BJ (cell line): ENCODE results near the gene SLC26A8. TPM values are rescaled to one million over a fixed set of nuclear protein-coding genes. Genes with fewer than 3 reads are reported as not detected.
"Not testable (repeated sequence)": the region's sequence is repeated elsewhere in the genome, so short reads cannot be mapped to it uniquely, and the experiment has no call there.

ENCODE experiments used
- CTCF ChIA-PET: fragments of 350-600 bp; formaldehyde crosslinking; extraction: SDS; loops from one replicate; lab custom pipeline; 2021; ENCODE audit warnings: antibody characterized with exemption, inconsistent platforms; lab: Yijun Ruan, JAX
- POLR2A ChIA-PET: fragments of 300-600 bp; sonication (Branson Sonifier 250); formaldehyde crosslinking; extraction: SDS; loops from one replicate; lab custom pipeline; 2021; ENCODE audit warnings: antibody characterized with exemption; lab: Charles Lee
- DNase-seq: peaks from one replicate; pipeline ENCODE4 v3.0.0-alpha.2; 2011; ENCODE audit warnings: low read depth
- H3K27me3 ChIP-seq: 2 replicates; pipeline ENCODE4 v1.6.0; 2011; ENCODE audit warnings: low read length; ENCODE audit not compliant: control insufficient read depth, insufficient read depth
- H3K36me3 ChIP-seq: 2 replicates; pipeline ENCODE4 v1.5.1; 2011; ENCODE audit warnings: low read length; ENCODE audit not compliant: control insufficient read depth, insufficient read depth
- H3K4me3 ChIP-seq: 2 replicates; pipeline ENCODE4 v1.5.1; 2011; ENCODE audit warnings: low read depth, mild to moderate bottlenecking, control low read depth, low read length
- CTCF ChIP-seq: IDR thresholded peaks from 2 replicates; pipeline ENCODE4 v1.5.1; 2011; ENCODE audit warnings: low read depth, mild to moderate bottlenecking, control low read depth, inconsistent platforms, low read length, moderate library complexity; ENCODE audit not compliant: insufficient read depth
- polyA plus RNA-seq: library from polyadenylated mRNA; depleted of rRNA; stranded (reverse); fragments of >200 nt; gene quantifications from 2 replicates; pipeline ENCODE4 v1.2.3, GENCODE V29; 2011

SLC26A8 gene
- polyA plus RNA-seq, 1 experiment, result not detected

DNA sequence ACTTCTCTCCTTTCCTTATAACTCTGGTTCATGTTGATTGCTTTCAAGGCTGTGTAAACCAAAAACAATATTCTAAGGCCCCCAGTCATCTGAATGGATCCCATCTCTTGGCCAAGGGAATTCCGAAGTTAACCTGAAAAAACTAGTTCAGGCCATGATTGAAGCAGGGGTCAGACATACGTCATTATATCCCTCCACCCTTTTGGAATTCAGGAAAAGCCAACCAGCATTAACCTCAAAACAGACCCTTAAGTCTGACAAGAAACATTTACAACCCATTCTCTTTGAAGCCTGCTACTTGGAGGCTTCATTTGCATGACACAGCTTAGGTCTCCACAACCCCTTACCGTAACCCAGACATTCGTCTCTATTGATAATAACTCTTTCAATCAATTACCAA lies 39.7 kb downstream of the SLC26A8 start:
- no peak for TF ChIP-seq CTCF
- no peaks in the 10 kb centered on the region for H3K36me3 ChIP-seq
- ChIA-PET POLR2A (no interaction called here), CTCF (no interaction called here)
- H3K4me3 ChIP-seq, result no peak overlapping the region
- DNase-seq, result no peak
- H3K27me3 ChIP-seq, result peaks cover 10% of the 10 kb centered on the region; the same call in 1 of the 2 replicates

- no peak for DNase-seq
- Histone ChIP-seq H3K36me3 (no peaks in the 10 kb centered on the region), H3K27me3 (peaks cover 10% of the 10 kb centered on the region; the same call in 1 of the 2 replicates), H3K4me3 (no peak overlapping the region)
- ChIA-PET CTCF (no interaction called here), POLR2A (no interaction called here)
- TF ChIP-seq CTCF, result no peak
Measured at GRCh38 chr6:35980991-35981645, 43.3 kb downstream of the SLC26A8 start.

DNA sequence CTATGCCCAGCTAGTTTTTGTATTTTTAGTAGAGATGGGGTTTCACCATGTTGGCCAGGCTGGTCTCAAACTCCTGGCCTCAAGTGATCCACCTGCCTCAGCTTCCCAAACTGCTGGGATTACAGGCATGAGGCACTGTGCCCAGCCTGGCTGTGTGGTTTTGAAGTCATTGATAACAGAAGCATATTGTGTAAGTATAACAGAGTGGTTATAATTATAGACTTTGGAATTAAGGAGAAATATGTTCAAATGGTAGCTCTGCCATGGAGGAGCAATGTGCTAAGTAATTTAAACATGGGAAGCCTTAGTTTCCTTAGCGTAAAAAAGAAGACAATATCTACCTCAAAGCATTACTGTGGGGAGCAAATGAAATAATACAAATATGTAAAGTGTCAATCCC lies 44.3 kb downstream of the SLC26A8 start:
- H3K36me3 ChIP-seq, H3K4me3 ChIP-seq, CTCF ChIA-PET, H3K27me3 ChIP-seq, DNase-seq, POLR2A ChIA-PET: not testable (repeated sequence)

GRCh38 chr6:35977308-35977707 lies 47.1 kb downstream of the SLC26A8 start:
- Histone ChIP-seq H3K4me3 (no peak overlapping the region), H3K27me3 (0 out of 2 replicates have a peak, but pooled peaks cover 4% of the 10 kb centered on the region), H3K36me3 (no peaks in the 10 kb centered on the region)
- POLR2A ChIA-PET, result no interaction called here
- TF ChIP-seq CTCF, result no peak
- CTCF ChIA-PET, result no interaction called here
- no peak for DNase-seq

GRCh38 chr6:35973670-35974222 lies 50.7 kb downstream of the SLC26A8 start:
- no peaks in the 10 kb centered on the region for H3K36me3 ChIP-seq
- no peak for DNase-seq
- POLR2A ChIA-PET, result no interaction called here
- no peaks in the 10 kb centered on the region for H3K27me3 ChIP-seq
- CTCF ChIA-PET, result interaction anchor here (0.7 kb wide), 1 partner anchor 15 kb away, joined by 3 read pairs; no protein-coding TSS in a partner anchor
- no peak for TF ChIP-seq CTCF
- H3K4me3 ChIP-seq, result no peak overlapping the region
